H9 (cell line): ENCODE data around the gene MIOS. TPM values are rescaled to one million over a fixed set of nuclear protein-coding genes. Genes with fewer than 3 reads are reported as not detected.

Experiments
- DNase-seq: peaks from one replicate; pipeline ENCODE4 v3.0.0-alpha.2; 2017
- H2AFZ ChIP-seq: one replicate; pipeline ENCODE4 v1.6.1; 2013; ENCODE audit warnings: mild to moderate bottlenecking, low read length, control low read depth, moderate library complexity
- H2AK5ac ChIP-seq: 2 replicates; pipeline ENCODE4 v1.6.1; 2013; ENCODE audit warnings: low read length, control low read depth, mixed read lengths; ENCODE audit not compliant: insufficient read length
- H2BK120ac ChIP-seq: one replicate; pipeline ENCODE4 v1.6.1; 2013; ENCODE audit warnings: low read depth, mild to moderate bottlenecking, low read length, control low read depth, inconsistent platforms; ENCODE audit not compliant: poor library complexity, severe bottlenecking
- H2BK12ac ChIP-seq: 2 replicates; pipeline ENCODE4 v1.6.1; 2013; ENCODE audit warnings: low read length, control low read depth, mixed read lengths, low read depth; ENCODE audit not compliant: insufficient read length
- H2BK15ac ChIP-seq: 2 replicates; pipeline ENCODE4 v1.6.1; 2013; ENCODE audit warnings: low read depth, low read length, control low read depth
- H2BK20ac ChIP-seq: one replicate; pipeline ENCODE4 v1.6.1; 2013; ENCODE audit warnings: low read depth, mild to moderate bottlenecking, low read length, control low read depth, inconsistent platforms; ENCODE audit not compliant: poor library complexity, severe bottlenecking
- H2BK5ac ChIP-seq: 2 replicates; pipeline ENCODE4 v1.6.1; 2013; ENCODE audit warnings: low read length, control low read depth, mixed read lengths; ENCODE audit not compliant: insufficient read length
- H3K14ac ChIP-seq: 2 replicates; pipeline ENCODE4 v1.6.1; 2013; ENCODE audit warnings: low read length, control low read depth; ENCODE audit not compliant: insufficient read depth
- H3K18ac ChIP-seq: 2 replicates; pipeline ENCODE4 v1.6.1; 2013; ENCODE audit warnings: low read depth, mild to moderate bottlenecking, mixed read lengths, low read length, control low read depth; ENCODE audit not compliant: insufficient read length
- H3K23ac ChIP-seq: 2 replicates; pipeline ENCODE4 v1.6.1; 2013; ENCODE audit warnings: low read length, control low read depth, mixed read lengths, low read depth; ENCODE audit not compliant: insufficient read length
- H3K23me2 ChIP-seq: 2 replicates; pipeline ENCODE4 v1.6.1; 2013; ENCODE audit warnings: low read depth, mild to moderate bottlenecking, mixed read lengths, low read length, control low read depth; ENCODE audit not compliant: insufficient read length, poor library complexity, severe bottlenecking
- H3K27ac ChIP-seq: 2 replicates; pipeline ENCODE4 v1.5.1; 2013; ENCODE audit warnings: low read length, control low read depth, mixed read lengths, low read depth; ENCODE audit not compliant: insufficient read length
- H3K27me3 ChIP-seq: 2 replicates; pipeline ENCODE4 v1.6.1; 2013; ENCODE audit warnings: low read length, control low read depth, inconsistent platforms; ENCODE audit not compliant: insufficient read depth
- H3K4ac ChIP-seq: 2 replicates; pipeline ENCODE4 v1.6.1; 2013; ENCODE audit warnings: low read depth, mild to moderate bottlenecking, control low read depth, inconsistent platforms, low read length, moderate library complexity
- H3K4me1 ChIP-seq: 2 replicates; pipeline ENCODE4 v1.6.1; 2013; ENCODE audit warnings: low read length, control low read depth, inconsistent platforms; ENCODE audit not compliant: insufficient read depth
- H3K4me2 ChIP-seq: 2 replicates; pipeline ENCODE4 v1.6.1; 2013; ENCODE audit warnings: low read length, control low read depth, mixed read lengths; ENCODE audit not compliant: insufficient read length, insufficient read depth
- H3K56ac ChIP-seq: 2 replicates; pipeline ENCODE4 v1.6.1; 2013; ENCODE audit warnings: low read depth, mild to moderate bottlenecking, mixed read lengths, low read length, control low read depth; ENCODE audit not compliant: insufficient read length
- H3K79me1 ChIP-seq: 2 replicates; pipeline ENCODE4 v1.6.1; 2013; ENCODE audit warnings: low read depth, mild to moderate bottlenecking, moderate library complexity, low read length, control low read depth, inconsistent platforms; ENCODE audit not compliant: insufficient read depth, poor library complexity, severe bottlenecking
- H3K79me2 ChIP-seq: 2 replicates; pipeline ENCODE4 v1.6.1; 2013; ENCODE audit warnings: low read length, control low read depth, inconsistent platforms; ENCODE audit not compliant: insufficient read depth
- H3K9ac ChIP-seq: 2 replicates; pipeline ENCODE4 v1.6.1; 2013; ENCODE audit warnings: low read length, control low read depth, mixed read lengths; ENCODE audit not compliant: insufficient read length; ENCODE audit errors: extremely low read depth
- H3K9me3 ChIP-seq: one replicate; pipeline ENCODE4 v1.6.1; 2013; ENCODE audit warnings: low read depth, low read length, inconsistent platforms; ENCODE audit not compliant: control insufficient read depth
- H3T11ph ChIP-seq: one replicate; pipeline ENCODE4 v1.6.1; 2013; ENCODE audit warnings: mild to moderate bottlenecking, low read length, control low read depth, inconsistent platforms
- H4K20me1 ChIP-seq: one replicate; pipeline ENCODE4 v1.6.1; 2013; ENCODE audit not compliant: control insufficient read depth, insufficient read length, insufficient read depth
- H4K5ac ChIP-seq: 2 replicates; pipeline ENCODE4 v1.6.1; 2013; ENCODE audit warnings: low read depth, mild to moderate bottlenecking, mixed read lengths, low read length, control low read depth; ENCODE audit not compliant: insufficient read length
- H4K8ac ChIP-seq: replicated peaks from 2 replicates; pipeline ENCODE4 v1.6.1; 2013; ENCODE audit warnings: low read length, control low read depth, mixed read lengths, low read depth; ENCODE audit not compliant: insufficient read length
- H4K91ac ChIP-seq: 2 replicates; pipeline ENCODE4 v1.6.1; 2013; ENCODE audit warnings: low read depth, mild to moderate bottlenecking, moderate library complexity, mixed read lengths, low read length, control low read depth; ENCODE audit not compliant: insufficient read length
- H3K27ac Mint-ChIP-seq, 3 experiments: 2 replicates in 2 of 3; 3 replicates in 1 of 3; pipeline ENCODE4 v1.8.0; 2020 to 2021; ENCODE audit warnings: mixed read lengths in 3 of 3, mild to moderate bottlenecking in 1 of 3, moderate library complexity in 1 of 3
- H3K27me3 Mint-ChIP-seq: 2 replicates; pipeline ENCODE4 v1.8.0; 2021; ENCODE audit warnings: low read depth, mild to moderate bottlenecking, moderate library complexity, mixed read lengths
- H3K36me3 Mint-ChIP-seq, 3 experiments: 2 replicates in 2 of 3; 3 replicates in 1 of 3; pipeline ENCODE4 v1.8.0; 2020 to 2021; ENCODE audit warnings: low read depth in 3 of 3, mixed read lengths in 3 of 3; ENCODE audit not compliant: insufficient read depth in 1 of 3
- H3K4me1 Mint-ChIP-seq, 2 experiments: 2 replicates each; pipeline ENCODE4 v1.8.0; 2020; ENCODE audit warnings: mixed read lengths in 2 of 2
- H3K4me3 Mint-ChIP-seq, 2 experiments: 2 replicates in 1 of 2; 3 replicates in 1 of 2; pipeline ENCODE4 v1.8.0; 2020 to 2021; ENCODE audit warnings: mild to moderate bottlenecking in 2 of 2, mixed read lengths in 2 of 2, moderate library complexity in 1 of 2
- H3K9me3 Mint-ChIP-seq, 2 experiments: 2 replicates in 1 of 2; 3 replicates in 1 of 2; pipeline ENCODE4 v1.8.0; 2020; ENCODE audit warnings: mild to moderate bottlenecking in 2 of 2, mixed read lengths in 2 of 2, moderate library complexity in 1 of 2
- WGBS: extraction: QIAGEN DNeasy Blood & Tissue Kit; methylation state at CpG from one replicate; pipeline ENCODE4 v1.1.7; 2013; ENCODE audit warnings: missing lambda C conversion rate, low lambda C conversion rate, mixed read lengths; ENCODE audit not compliant: insufficient read length; ENCODE audit errors: extremely low coverage; 5-methylcytosine and 5-hydroxymethylcytosine counted together
- total RNA-seq: library from RNA; stranded (reverse); gene quantifications from 2 replicates; pipeline ENCODE4 v1.2.1, GENCODE V29; 2021
- TF ChIP-seq, protein P1 (sequence below): fragments of 200-600 bp; sonication (generic); conservative IDR thresholded peaks from 3 replicates; pipeline ENCODE4 v1.8.0; 2021; ENCODE audit warnings: antibody characterized with exemption, mild to moderate bottlenecking

The MIOS gene
- total RNA-seq, 1 experiment from 2014 or later = 46.4 TPM

GRCh38 chr7:7535691-7536090, 31.0 kb upstream of the MIOS start, which contains the start of gene COL28A1:
TSS of gene COL28A1 (minus strand) at chr7:7535873. CDS start at chr7:7532875, 2,998 bp downstream.
- H4K91ac ChIP-seq = no peak within 1 kb of the TSS
- no peak for DNase-seq
- no peak within 1 kb of the TSS for H4K5ac ChIP-seq
- no peak within 1 kb of the TSS for H2BK15ac ChIP-seq
- TF ChIP-seq, protein P1, sequence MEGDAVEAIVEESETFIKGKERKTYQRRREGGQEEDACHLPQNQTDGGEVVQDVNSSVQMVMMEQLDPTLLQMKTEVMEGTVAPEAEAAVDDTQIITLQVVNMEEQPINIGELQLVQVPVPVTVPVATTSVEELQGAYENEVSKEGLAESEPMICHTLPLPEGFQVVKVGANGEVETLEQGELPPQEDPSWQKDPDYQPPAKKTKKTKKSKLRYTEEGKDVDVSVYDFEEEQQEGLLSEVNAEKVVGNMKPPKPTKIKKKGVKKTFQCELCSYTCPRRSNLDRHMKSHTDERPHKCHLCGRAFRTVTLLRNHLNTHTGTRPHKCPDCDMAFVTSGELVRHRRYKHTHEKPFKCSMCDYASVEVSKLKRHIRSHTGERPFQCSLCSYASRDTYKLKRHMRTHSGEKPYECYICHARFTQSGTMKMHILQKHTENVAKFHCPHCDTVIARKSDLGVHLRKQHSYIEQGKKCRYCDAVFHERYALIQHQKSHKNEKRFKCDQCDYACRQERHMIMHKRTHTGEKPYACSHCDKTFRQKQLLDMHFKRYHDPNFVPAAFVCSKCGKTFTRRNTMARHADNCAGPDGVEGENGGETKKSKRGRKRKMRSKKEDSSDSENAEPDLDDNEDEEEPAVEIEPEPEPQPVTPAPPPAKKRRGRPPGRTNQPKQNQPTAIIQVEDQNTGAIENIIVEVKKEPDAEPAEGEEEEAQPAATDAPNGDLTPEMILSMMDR = no peak
- H2BK5ac ChIP-seq = no peak within 1 kb of the TSS
- no peak within 1 kb of the TSS for H2BK20ac ChIP-seq
- H3K18ac ChIP-seq = no peak within 1 kb of the TSS
- H3K23ac ChIP-seq = no peak within 1 kb of the TSS
- no peaks in the 10 kb centered on the region for H3K27me3 ChIP-seq
- H2BK120ac ChIP-seq = no peak within 1 kb of the TSS
- no peaks in the 10 kb centered on the region for H3K79me1 ChIP-seq
- no peak within 1 kb of the TSS for H3K4me3 Mint-ChIP-seq
- H3K4ac ChIP-seq = no peak within 1 kb of the TSS
- no peaks in the 10 kb centered on the region for H3K27me3 Mint-ChIP-seq
- no peaks in the 10 kb centered on the region for H3K79me2 ChIP-seq
- no peak within 1 kb of the TSS for H3K27ac ChIP-seq
- WGBS = no CpG with 5 or more reads among the region's 1 CpG
- no peak within 1 kb of the TSS for H2BK12ac ChIP-seq
- no peaks in the 10 kb centered on the region for H3K36me3 Mint-ChIP-seq
- H2AFZ ChIP-seq = no peak within 1 kb of the TSS
- no peak within 1 kb of the TSS for H2AK5ac ChIP-seq
- no peak within 1 kb of the TSS for H3T11ph ChIP-seq
- H3K9ac ChIP-seq = no peak within 1 kb of the TSS
- H3K4me1 Mint-ChIP-seq = peaks cover 0 to 6% of the 10 kb centered on the region in 2 experiments; a peak in 1 of 4 replicates
- H4K20me1 ChIP-seq = no peaks in the 10 kb centered on the region
- no peaks in the 10 kb centered on the region for H3K9me3 Mint-ChIP-seq
- no peak within 1 kb of the TSS for H4K8ac ChIP-seq
- H3K56ac ChIP-seq = no peak within 1 kb of the TSS
- H3K9me3 ChIP-seq = no peaks in the 10 kb centered on the region
- H3K23me2 ChIP-seq = no peaks in the 10 kb centered on the region
- H3K27ac Mint-ChIP-seq = peak within 1 kb of the TSS in 1 of 3 experiments; percentile 46; a peak in 1 of 7 replicates
- no peak within 1 kb of the TSS for H3K14ac ChIP-seq
- H3K4me2 ChIP-seq = no peak within 1 kb of the TSS
- H3K4me1 ChIP-seq = no peaks in the 10 kb centered on the region
